ENCODE results near the gene CLCNKA.
A peak's percentile ranks its signal among the peaks of the same experiment; 100 is the strongest.

Gene CLCNKA

DNA sequence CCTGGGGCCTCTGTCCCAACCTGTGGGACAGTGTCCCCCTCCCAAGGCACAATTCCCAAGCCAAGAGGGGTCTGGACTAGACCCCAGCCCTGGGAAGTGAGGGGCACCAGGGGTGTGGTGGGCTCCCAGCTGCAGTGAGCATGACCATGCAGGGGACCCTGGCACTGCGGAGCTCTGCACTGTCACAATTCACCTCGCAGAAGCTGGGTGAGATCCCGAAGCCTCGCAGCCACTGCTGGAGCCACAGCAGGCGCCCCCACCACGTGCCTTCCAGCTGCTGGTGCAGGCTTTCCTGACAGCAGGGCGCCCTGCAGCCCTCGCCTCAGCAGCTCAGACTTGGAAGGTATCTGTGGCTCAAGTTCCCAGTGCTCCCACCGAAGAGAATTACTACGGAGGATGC is 27.8 kb upstream of the CLCNKA start:
- H3K4me3 ChIP-seq (ENCODE audit: low read length) = no peak overlapping the region

DNA sequence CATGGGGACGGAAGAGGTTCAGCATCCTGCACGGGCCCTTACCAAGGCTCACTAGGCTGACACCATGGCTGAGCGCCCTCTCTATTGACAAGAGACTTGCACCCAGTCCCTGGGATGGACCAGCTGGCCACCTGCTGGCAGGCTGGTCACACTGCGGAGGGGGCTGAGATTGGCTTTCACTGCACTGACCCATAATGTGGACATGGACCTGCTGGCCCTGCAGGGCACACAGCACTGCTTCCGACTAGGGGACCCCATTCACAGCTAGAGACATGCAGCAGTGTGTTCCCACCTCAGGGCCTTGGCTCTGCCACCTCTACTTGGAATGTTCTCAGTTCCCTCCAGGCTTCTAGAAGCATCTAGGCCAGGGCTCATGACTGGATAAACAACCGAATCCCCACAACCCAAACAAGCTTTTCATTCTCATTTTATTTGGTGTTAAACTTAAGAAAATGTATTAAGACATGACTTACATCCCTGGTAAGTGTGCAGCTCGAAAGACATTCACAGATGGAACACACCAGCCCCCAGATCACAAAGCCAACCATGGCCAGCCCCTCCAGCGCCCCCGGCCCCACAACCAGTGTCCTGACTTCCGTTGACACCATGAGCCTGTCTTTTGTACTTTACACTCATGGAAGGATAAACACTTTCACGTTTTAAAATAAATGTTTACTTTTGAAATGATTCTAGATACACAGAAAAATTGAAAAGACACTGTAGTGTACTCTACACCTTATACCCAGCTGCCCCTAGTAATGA is 27.1 kb upstream of the CLCNKA start:
- H3K9ac ChIP-seq (ENCODE audit: low read length) = no peak overlapping the region
- no peaks in the 10 kb centered on the region for H3K36me3 ChIP-seq (replicated peaks; ENCODE audit: low read depth, low read length)
- 0 out of 2 replicates have a peak, but pooled peaks cover 7% of the 10 kb centered on the region for H3K27me3 ChIP-seq (ENCODE audit: low read depth, low read length)
- no peak overlapping the region for H3K4me3 ChIP-seq (ENCODE audit: low read length)
- TF ChIP-seq EZH2phosphoT487 (IDR thresholded peaks at IDR 0.05; ENCODE audit: low read depth) = no peak
- TF ChIP-seq, protein P1, sequence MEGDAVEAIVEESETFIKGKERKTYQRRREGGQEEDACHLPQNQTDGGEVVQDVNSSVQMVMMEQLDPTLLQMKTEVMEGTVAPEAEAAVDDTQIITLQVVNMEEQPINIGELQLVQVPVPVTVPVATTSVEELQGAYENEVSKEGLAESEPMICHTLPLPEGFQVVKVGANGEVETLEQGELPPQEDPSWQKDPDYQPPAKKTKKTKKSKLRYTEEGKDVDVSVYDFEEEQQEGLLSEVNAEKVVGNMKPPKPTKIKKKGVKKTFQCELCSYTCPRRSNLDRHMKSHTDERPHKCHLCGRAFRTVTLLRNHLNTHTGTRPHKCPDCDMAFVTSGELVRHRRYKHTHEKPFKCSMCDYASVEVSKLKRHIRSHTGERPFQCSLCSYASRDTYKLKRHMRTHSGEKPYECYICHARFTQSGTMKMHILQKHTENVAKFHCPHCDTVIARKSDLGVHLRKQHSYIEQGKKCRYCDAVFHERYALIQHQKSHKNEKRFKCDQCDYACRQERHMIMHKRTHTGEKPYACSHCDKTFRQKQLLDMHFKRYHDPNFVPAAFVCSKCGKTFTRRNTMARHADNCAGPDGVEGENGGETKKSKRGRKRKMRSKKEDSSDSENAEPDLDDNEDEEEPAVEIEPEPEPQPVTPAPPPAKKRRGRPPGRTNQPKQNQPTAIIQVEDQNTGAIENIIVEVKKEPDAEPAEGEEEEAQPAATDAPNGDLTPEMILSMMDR (IDR thresholded peaks at IDR 0.05; ENCODE audit: low read depth, low read length) = peak; percentile 32
- H2AFZ ChIP-seq (ENCODE audit: low read depth, low read length) = no peak overlapping the region
- H3K4me1 ChIP-seq (ENCODE audit: low read length) = no peaks in the 10 kb centered on the region
- H3K4me2 ChIP-seq (ENCODE audit: low read length) = no peak overlapping the region
- no peaks in the 10 kb centered on the region for H3K9me3 ChIP-seq (ENCODE audit: insufficient read depth, low read length)
- no peaks in the 10 kb centered on the region for H4K20me1 ChIP-seq (ENCODE audit: insufficient read depth, low read length)
- no peak overlapping the region for H3K27ac ChIP-seq (ENCODE audit: low read length)
- no peaks in the 10 kb centered on the region for H3K79me2 ChIP-seq (ENCODE audit: low read length)

More for the DNA sequence above, 27.8 kb upstream of the CLCNKA start:
- no peaks in the 10 kb centered on the region for H4K20me1 ChIP-seq (ENCODE audit: insufficient read depth, low read length)
- no peaks in the 10 kb centered on the region for H3K9me3 ChIP-seq (ENCODE audit: insufficient read depth, low read length)
- H2AFZ ChIP-seq (ENCODE audit: low read depth, low read length) = no peak overlapping the region
- no peak for TF ChIP-seq EZH2phosphoT487 (IDR thresholded peaks at IDR 0.05; ENCODE audit: low read depth)
- TF ChIP-seq, protein P1 (IDR thresholded peaks at IDR 0.05; ENCODE audit: low read depth, low read length) = no peak
- no peak overlapping the region for H3K4me2 ChIP-seq (ENCODE audit: low read length)
- no peaks in the 10 kb centered on the region for H3K4me1 ChIP-seq (ENCODE audit: low read length)
- H3K9ac ChIP-seq (ENCODE audit: low read length) = no peak overlapping the region
- H3K79me2 ChIP-seq (ENCODE audit: low read length) = no peaks in the 10 kb centered on the region
- H3K36me3 ChIP-seq (replicated peaks; ENCODE audit: low read depth, low read length) = no peaks in the 10 kb centered on the region
- no peak overlapping the region for H3K27ac ChIP-seq (ENCODE audit: low read length)
- 0 out of 2 replicates have a peak, but pooled peaks cover 7% of the 10 kb centered on the region for H3K27me3 ChIP-seq (ENCODE audit: low read depth, low read length)

DNA sequence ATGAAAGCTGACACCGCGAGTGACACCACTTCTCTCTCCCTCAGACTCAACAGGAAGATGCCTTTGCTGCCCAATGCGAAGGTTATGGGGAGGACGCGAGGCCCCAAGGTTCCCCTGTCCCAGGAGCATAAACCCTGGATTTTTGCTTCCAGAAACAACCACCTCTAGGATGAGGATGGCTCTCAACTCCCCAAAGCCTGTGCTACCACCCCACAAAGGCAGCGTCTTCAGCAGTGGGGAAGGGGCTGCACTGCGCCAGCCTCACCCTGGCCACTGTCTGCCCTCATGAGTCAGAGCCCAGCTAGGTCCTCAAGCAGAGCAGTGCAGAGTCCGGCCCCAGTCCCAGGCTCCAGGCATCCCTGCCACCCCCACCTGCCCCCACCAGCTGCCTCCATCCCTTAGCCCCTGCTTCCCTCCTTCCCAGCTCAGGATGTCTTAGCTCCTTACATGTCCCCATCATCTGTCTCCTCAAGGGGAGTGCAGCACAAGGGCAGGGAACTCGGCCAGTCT is 24.7 kb upstream of the CLCNKA start:
- Histone ChIP-seq H3K9me3 (ENCODE audit: insufficient read depth, low read length) (no peaks in the 10 kb centered on the region), H3K27me3 (ENCODE audit: low read depth, low read length) (0 out of 2 replicates have a peak, but pooled peaks cover 7% of the 10 kb centered on the region), H3K79me2 (ENCODE audit: low read length) (no peaks in the 10 kb centered on the region), H3K36me3 (replicated peaks; ENCODE audit: low read depth, low read length) (no peaks in the 10 kb centered on the region), H4K20me1 (ENCODE audit: insufficient read depth, low read length) (no peaks in the 10 kb centered on the region), H3K27ac (ENCODE audit: low read length) (no peak overlapping the region), H2AFZ (ENCODE audit: low read depth, low read length) (no peak overlapping the region), H3K4me3 (ENCODE audit: low read length) (no peak overlapping the region), H3K9ac (ENCODE audit: low read length) (no peak overlapping the region), H3K4me1 (ENCODE audit: low read length) (no peaks in the 10 kb centered on the region), H3K4me2 (ENCODE audit: low read length) (no peak overlapping the region)
- TF ChIP-seq, protein P1 (IDR thresholded peaks at IDR 0.05; ENCODE audit: low read depth, low read length) = no peak
- no peak for TF ChIP-seq EZH2phosphoT487 (IDR thresholded peaks at IDR 0.05; ENCODE audit: low read depth)

DNA sequence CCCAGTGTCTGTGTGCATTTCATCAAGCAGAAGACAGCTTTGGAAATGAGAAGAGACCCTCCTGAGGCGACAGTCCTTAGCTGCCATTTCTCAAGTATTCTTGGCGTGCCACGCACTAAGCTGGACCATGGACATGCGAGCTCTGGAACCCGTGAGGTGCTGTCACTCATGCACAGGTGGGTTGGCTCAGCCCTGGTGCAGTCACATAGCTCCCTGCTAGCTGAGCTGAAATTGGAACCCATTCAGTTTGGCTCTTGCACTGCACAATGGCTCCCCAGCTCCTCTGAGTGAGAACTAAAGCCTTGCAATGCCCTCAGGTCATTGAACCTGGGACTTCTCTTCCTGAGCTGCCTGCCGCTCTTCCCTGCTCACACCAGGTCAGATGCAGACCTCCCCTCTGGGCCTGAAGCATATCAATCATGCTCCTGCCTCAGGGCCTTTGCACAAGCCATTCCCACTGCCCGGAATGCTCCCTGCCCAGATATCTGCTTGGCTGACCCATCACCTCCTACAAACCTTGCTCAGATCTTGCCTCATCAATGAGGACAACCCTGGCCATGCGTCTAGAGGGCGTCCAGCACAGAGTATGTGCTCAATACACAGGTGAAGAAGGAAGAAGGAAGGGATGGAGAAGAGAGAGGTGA is 24.1 kb upstream of the CLCNKA start:
- no peak for TF ChIP-seq EZH2phosphoT487 (IDR thresholded peaks at IDR 0.05; ENCODE audit: low read depth)
- TF ChIP-seq, protein P1 (IDR thresholded peaks at IDR 0.05; ENCODE audit: low read depth, low read length) = no peak
- H3K27ac ChIP-seq (ENCODE audit: low read length) = no peak overlapping the region
- no peak overlapping the region for H3K9ac ChIP-seq (ENCODE audit: low read length)
- H3K4me1 ChIP-seq (ENCODE audit: low read length) = no peaks in the 10 kb centered on the region
- no peaks in the 10 kb centered on the region for H3K79me2 ChIP-seq (ENCODE audit: low read length)
- no peak overlapping the region for H2AFZ ChIP-seq (ENCODE audit: low read depth, low read length)
- no peaks in the 10 kb centered on the region for H3K36me3 ChIP-seq (replicated peaks; ENCODE audit: low read depth, low read length)
- H3K4me2 ChIP-seq (ENCODE audit: low read length) = no peak overlapping the region
- H4K20me1 ChIP-seq (ENCODE audit: insufficient read depth, low read length) = no peaks in the 10 kb centered on the region
- 0 out of 2 replicates have a peak, but pooled peaks cover 7% of the 10 kb centered on the region for H3K27me3 ChIP-seq (ENCODE audit: low read depth, low read length)
- H3K9me3 ChIP-seq (ENCODE audit: insufficient read depth, low read length) = no peaks in the 10 kb centered on the region
- H3K4me3 ChIP-seq (ENCODE audit: low read length) = no peak overlapping the region

Data from OCI-LY3 (cell line).